ENCODE data around the gene PPARD. TPM values are rescaled to one million over a fixed set of nuclear protein-coding genes. Genes with fewer than 3 reads are reported as not detected.

The PPARD gene
- total RNA-seq, 1 donor from 2014 or later: 19.0 TPM

DNA sequence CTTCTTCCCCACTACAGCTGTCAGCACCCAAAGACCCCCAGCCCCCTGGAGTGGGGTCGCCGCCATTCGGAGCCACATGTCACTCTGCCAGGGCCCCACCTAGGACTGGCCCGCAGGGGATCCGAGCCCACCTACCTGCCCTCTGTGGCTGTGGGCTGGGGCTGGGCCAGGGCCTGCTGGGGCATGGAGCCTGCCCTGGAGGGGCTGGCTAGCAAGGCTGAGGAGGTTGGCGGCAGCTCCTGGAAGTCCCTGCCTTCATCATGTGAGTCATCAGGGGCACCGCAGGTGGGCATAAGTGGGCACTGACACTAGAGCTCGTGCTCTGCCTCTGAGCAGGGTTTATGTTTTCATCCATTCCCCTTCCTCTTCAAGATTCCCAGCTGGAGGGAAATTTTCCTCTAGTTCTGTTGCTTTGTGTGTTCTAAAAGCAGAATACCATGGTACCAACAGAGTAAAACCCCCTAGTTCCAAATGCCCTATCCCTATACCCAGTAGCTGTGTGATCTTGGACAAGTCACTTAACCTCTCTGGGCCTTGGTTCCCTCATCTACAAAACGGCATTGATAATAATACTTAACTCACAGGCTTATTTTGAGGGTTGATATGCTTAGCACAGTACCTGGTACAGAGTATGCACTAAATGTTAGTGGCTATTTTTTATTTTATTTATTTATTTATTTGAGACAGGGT is 101.1 kb downstream of the PPARD start:
- Mint-ChIP-seq H3K27me3 (no peaks in the 10 kb centered on the region), H3K36me3 (ENCODE audit: low read depth) (no peaks in the 10 kb centered on the region), H3K9me3 (no peaks in the 10 kb centered on the region), H3K4me3 (no peak overlapping the region), H3K4me1 (peaks cover 7% of the 10 kb centered on the region), H3K27ac (no peak overlapping the region)
- DNase-seq: no peak
- intact Hi-C loops (cut with micrococcal nuclease): no loop called here

DNA sequence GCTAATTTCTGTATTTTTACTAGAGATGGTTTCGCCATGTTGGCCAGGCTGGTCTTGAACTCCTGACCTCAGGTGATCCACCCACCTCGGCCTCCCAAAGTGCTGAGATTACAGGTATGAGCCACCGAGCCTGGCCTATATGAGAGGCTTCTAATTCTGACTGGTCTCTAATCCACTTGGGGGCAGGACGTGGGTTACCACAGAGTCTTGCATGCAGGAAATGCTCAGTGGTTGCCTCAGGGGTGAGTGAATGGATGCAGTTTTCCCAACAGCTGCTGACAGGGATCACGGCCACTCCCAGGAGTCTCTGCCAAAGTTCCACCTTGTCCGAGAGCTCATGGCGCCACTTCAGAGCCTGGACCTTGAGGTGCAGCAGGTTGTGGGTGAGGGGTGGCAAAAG is 103.3 kb downstream of the PPARD start:
- peak; percentile 82 for DNase-seq
- H3K4me3 Mint-ChIP-seq: no peak overlapping the region
- intact Hi-C loops (cut with micrococcal nuclease): no loop called here
- H3K36me3 Mint-ChIP-seq (ENCODE audit: low read depth): no peaks in the 10 kb centered on the region
- H3K9me3 Mint-ChIP-seq: no peaks in the 10 kb centered on the region
- H3K4me1 Mint-ChIP-seq: peaks cover 10% of the 10 kb centered on the region
- peaks cover 2% of the 10 kb centered on the region for H3K27me3 Mint-ChIP-seq
- H3K27ac Mint-ChIP-seq: peak overlapping the region; percentile 9

DNA sequence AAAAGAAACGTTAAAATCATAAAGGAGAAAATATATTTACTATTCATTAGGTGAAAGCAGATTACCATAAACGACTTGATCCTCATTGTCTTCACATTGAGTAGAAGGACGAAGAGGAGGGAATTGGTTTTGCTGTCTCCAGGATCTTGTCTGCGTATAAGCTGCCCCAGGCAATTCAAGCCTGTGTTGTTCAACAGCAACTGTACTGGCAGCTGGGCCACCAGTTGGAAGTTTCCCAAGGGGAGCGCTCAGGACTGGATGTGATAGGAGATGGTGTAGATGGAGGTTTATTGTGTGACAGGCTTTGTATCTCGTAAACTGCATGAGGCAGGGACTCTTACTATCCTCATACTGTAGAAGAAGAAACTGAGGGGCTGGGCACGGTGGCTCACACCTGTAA is 105.8 kb downstream of the PPARD start:
- peaks cover 9% of the 10 kb centered on the region for H3K27me3 Mint-ChIP-seq

DNA sequence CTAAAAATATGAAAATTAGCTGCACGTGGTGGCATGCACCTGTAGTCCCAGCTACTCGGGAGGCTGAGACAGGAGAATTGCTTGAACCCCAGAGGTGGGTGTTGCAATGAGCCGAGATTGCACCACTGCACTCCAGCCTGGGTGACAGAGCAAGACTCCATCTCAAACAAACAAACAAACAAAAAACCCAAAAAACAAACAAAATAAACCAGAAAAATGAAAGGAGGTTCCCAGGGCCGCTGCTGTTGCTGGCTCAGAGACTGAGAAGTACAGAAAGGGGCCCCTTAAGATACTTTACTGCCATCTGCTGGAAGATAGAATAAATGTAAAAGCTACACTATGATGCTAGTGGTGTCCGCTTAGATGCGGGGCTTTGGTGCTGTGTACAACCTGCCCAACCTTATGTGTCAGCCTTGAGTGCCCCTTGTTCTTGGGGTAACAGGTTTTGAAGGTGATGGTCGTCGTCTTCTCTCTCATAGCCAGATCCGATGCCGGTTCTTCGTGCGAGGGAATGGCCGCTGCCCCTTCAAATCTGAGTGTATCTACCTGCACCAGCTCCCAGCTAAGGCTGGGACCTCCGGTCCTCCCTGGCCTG is 107.0 kb downstream of the PPARD start:
- H3K4me3 Mint-ChIP-seq: no peak overlapping the region
- H3K4me1 Mint-ChIP-seq: peaks cover 34% of the 10 kb centered on the region
- H3K36me3 Mint-ChIP-seq (ENCODE audit: low read depth): no peaks in the 10 kb centered on the region
- peaks cover 9% of the 10 kb centered on the region for H3K27me3 Mint-ChIP-seq
- intact Hi-C loops (cut with micrococcal nuclease): loop anchor here (1.0 kb wide), 2 partner anchors 107 to 152 kb away; partner anchors contain the start of genes DEF6 and PPARD
- DNase-seq: peak; percentile 83
- H3K27ac Mint-ChIP-seq: no peak overlapping the region
- no peaks in the 10 kb centered on the region for H3K9me3 Mint-ChIP-seq

More for the DNA sequence above, 105.8 kb downstream of the PPARD start:
- intact Hi-C loops (cut with micrococcal nuclease): no loop called here
- no peaks in the 10 kb centered on the region for H3K36me3 Mint-ChIP-seq (ENCODE audit: low read depth)
- no peak for DNase-seq
- no peak overlapping the region for H3K27ac Mint-ChIP-seq
- H3K9me3 Mint-ChIP-seq: no peaks in the 10 kb centered on the region
- peaks cover 25% of the 10 kb centered on the region for H3K4me1 Mint-ChIP-seq
- no peak overlapping the region for H3K4me3 Mint-ChIP-seq

DNA sequence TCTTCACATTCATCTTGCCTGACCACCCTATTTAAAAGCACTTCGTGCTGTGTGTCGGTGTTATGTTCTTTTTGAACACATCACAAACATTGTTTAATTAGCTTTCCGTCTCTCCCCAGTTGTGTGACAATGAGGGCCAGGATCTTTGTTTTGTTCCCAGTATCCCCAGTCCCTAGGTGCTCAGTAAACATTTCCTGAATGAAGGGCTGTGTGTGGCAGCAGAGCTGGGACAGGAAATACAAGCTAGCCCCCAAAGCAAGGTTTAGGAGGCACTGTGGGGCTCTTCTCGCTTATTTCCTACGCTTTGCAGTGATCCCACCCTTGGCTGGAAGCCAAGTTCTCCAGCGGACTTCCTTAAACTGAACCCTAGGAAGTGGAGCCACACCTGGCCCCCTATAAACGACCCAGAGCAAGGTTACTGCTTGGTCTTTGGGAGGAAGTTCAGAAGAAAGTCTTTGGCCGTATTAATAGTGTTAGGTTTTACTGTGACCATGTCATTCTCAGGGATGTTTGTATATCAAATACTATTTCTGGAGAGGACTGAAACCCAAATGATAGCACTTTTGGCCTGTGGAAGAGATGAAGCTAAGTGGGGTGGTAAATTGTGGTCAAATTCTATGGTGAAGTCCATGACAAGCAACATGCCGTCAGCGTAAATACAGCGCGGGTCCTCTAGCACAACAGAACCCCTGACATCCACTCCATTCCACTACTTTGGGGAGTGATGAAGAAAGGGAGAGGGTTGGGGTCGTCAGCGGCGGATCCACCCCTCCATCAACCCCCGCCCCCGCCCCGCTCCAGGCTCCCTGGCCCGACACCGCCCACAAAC is 109.2 kb downstream of the PPARD start:
- Mint-ChIP-seq H3K36me3 (ENCODE audit: low read depth) (peaks cover 9% of the 10 kb centered on the region), H3K4me3 (peak overlapping the region; percentile 86), H3K4me1 (peaks cover 35% of the 10 kb centered on the region), H3K27ac (peak overlapping the region; percentile 32), H3K9me3 (no peaks in the 10 kb centered on the region), H3K27me3 (peaks cover 9% of the 10 kb centered on the region)
- no peak for DNase-seq
- intact Hi-C loops (cut with micrococcal nuclease): loop anchor here (1.0 to 5.0 kb wide), 2 partner anchors 17 to 46 kb away; partner anchors contain the start of genes RPL10A and TEAD3

DNA sequence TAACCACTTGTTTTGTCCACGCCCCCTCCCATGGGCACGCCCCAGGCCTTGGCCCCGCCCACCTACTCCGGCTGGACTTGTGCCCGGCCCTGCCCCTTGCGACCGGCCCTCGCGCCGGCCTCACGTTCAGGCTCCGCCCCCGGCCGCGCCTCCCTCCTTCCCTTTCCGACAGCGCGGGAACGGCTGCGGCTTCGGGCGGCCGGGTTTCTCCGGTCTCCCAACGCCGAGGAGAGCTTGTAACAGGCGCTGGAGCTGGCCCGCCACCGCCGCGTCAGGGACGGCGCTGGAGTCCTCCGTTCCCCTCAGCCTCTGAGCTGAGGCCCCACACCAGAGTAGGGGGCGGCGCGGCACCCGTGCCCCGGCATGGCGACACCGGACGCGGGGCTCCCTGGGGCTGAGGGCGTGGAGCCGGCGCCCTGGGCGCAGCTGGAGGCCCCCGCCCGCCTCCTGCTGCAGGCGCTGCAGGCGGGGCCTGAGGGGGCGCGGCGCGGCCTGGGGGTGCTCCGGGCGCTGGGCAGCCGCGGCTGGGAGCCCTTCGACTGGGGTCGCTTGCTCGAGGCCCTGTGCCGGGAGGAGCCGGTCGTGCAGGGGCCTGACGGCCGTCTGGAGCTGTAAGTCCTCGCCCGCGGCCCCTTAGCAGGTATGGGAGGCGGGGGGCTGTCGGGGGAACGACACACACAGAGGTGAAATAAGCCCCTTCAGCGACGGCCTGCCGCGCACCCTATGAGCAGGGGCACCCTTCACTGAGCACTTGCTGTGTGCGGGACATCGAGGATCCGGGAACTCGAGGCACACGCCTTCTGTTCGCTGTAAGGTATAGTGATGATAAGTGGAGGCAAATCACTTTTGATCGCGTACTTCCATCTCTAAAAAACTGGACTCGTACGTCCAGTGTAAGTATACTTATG is 110.1 kb downstream of the PPARD start, which contains the start of gene FANCE:
TSS of gene FANCE (plus strand) at position 156 of the 908 bp plus-strand sequence. CDS start at position 364, 208 bp downstream.
- peak; percentile 99 for DNase-seq
- intact Hi-C loops (cut with micrococcal nuclease): loop anchor here (1.0 to 5.0 kb wide), 2 partner anchors 16 to 45 kb away; partner anchors contain the start of genes RPL10A and TEAD3
- H3K9me3 Mint-ChIP-seq: no peaks in the 10 kb centered on the region
- H3K36me3 Mint-ChIP-seq (ENCODE audit: low read depth): peaks cover 11% of the 10 kb centered on the region
- H3K4me1 Mint-ChIP-seq: peaks cover 35% of the 10 kb centered on the region
- peak within 1 kb of the TSS; percentile 86 for H3K4me3 Mint-ChIP-seq
- peak within 1 kb of the TSS; percentile 66 for H3K27ac Mint-ChIP-seq
- peaks cover 9% of the 10 kb centered on the region for H3K27me3 Mint-ChIP-seq

DNA sequence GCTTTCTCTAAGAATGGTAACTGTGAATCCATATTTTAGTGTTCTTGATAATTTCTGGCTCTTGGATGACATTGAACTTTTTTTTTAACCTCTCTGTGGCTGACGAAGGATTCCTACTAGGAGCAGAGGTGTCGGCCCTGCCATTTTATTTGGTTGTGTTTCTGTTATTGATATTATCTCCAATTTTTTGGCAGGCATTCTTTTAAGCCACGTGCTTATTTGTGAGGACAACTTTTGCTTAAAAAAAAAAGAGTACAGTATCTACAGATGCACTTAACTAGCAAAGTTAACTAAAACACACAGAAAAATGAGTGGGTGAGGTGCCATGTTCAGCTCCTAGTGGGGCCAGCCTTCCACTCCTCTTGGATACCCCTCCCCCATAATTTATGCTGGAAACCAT is 110.9 kb downstream of the PPARD start:
- Mint-ChIP-seq H3K4me1 (peaks cover 35% of the 10 kb centered on the region), H3K9me3 (no peaks in the 10 kb centered on the region), H3K36me3 (ENCODE audit: low read depth) (peaks cover 11% of the 10 kb centered on the region), H3K27me3 (peaks cover 9% of the 10 kb centered on the region), H3K27ac (no peak overlapping the region), H3K4me3 (peak overlapping the region; percentile 79)
- intact Hi-C loops (cut with micrococcal nuclease): loop anchor here (5.0 kb wide), 1 partner anchor 44 kb away; the partner anchor contains the start of gene TEAD3
- DNase-seq: no peak

DNA sequence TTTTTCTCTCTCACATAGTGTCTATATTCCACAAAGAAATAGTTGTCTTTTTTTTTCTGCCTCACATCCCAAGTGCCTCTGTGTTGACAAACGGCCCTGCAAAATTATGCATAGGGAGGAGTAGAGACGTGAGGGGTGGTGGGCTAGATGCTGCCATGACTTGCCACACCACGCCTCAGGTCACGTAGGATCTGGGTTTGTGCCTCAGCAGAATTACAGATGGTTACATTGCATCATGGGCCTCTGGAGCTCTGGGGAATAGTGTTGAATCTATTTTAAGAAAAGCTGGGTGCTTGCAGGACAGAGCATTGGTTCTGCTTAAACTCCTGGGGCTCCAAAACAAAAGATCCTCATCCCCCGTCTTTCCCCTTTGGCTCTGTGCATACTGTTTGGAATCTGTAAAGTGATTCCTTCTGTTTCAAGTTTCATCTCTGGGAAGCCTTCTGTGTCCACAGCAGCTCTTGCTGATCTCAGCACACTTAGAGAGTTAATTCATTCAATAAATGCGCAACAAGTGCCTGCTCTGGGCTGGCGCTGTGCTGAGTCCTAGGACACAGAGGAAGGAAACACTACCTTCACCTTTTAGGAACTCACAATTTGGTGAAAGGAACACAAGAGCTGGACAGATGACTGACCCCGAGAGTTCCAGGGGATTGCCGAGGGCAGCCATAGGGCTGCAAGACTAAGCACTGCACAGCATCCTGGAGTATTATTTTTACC is 112.2 kb downstream of the PPARD start:
- no peak for DNase-seq
- H3K4me1 Mint-ChIP-seq: peaks cover 37% of the 10 kb centered on the region
- H3K27me3 Mint-ChIP-seq: peaks cover 9% of the 10 kb centered on the region
- peaks cover 16% of the 10 kb centered on the region for H3K36me3 Mint-ChIP-seq (ENCODE audit: low read depth)
- peak overlapping the region; percentile 79 for H3K4me3 Mint-ChIP-seq
- no peak overlapping the region for H3K27ac Mint-ChIP-seq
- intact Hi-C loops (cut with micrococcal nuclease): loop anchor here (5.0 kb wide), 1 partner anchor 43 kb away; the partner anchor contains the start of gene TEAD3
- H3K9me3 Mint-ChIP-seq: no peaks in the 10 kb centered on the region

DNA sequence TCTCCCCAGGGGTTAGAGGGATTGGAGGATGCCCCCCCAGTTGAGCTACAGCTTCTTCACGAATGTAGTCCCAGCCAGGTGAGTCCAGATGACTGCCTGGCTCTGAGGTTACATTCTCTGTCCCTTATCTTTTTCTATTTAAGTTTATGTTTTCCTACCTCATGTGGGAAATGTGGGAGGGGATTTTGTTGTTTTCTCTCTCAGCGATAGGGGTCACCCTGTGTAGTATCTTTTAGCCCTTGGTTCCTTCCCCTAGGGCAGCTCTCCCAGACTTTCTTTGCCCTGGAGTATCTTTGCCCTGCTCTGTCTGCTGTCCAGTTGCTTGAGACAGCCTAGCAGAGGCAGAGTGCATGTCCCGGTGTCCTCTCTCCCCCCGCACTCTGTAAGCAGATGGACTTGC is 115.5 kb downstream of the PPARD start:
- no peaks in the 10 kb centered on the region for H3K9me3 Mint-ChIP-seq

DNA sequence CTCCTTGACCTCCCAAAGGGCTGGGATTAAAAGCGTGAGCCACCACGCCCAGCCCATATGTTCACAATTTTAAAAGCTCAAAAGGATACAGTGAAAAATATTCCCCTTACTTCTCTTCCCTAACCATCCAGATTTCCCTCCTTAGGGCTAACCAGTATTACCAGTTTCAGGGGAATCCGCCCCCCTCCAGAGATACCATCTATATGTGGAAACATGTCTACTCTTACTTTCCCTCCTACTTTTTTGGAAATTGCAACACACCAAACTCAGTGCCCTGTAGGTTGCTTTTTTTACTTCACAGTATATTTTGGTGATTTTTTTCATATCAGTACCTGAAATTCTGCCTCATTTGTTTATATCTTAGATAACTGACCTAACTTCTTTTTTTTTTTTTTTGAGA is 118.9 kb downstream of the PPARD start:
- Mint-ChIP-seq H3K4me1 (peaks cover 6% of the 10 kb centered on the region), H3K9me3 (no peaks in the 10 kb centered on the region), H3K4me3 (no peak overlapping the region), H3K27ac (no peak overlapping the region), H3K27me3 (no peaks in the 10 kb centered on the region), H3K36me3 (ENCODE audit: low read depth) (peaks cover 32% of the 10 kb centered on the region)
- intact Hi-C loops (cut with micrococcal nuclease): no loop called here
- no peak for DNase-seq

More for the DNA sequence above, 115.5 kb downstream of the PPARD start:
- DNase-seq: no peak
- intact Hi-C loops (cut with micrococcal nuclease): no loop called here
- Mint-ChIP-seq H3K36me3 (ENCODE audit: low read depth) (peaks cover 25% of the 10 kb centered on the region), H3K4me1 (peaks cover 24% of the 10 kb centered on the region), H3K4me3 (no peak overlapping the region), H3K27me3 (no peaks in the 10 kb centered on the region), H3K27ac (no peak overlapping the region)

DNA sequence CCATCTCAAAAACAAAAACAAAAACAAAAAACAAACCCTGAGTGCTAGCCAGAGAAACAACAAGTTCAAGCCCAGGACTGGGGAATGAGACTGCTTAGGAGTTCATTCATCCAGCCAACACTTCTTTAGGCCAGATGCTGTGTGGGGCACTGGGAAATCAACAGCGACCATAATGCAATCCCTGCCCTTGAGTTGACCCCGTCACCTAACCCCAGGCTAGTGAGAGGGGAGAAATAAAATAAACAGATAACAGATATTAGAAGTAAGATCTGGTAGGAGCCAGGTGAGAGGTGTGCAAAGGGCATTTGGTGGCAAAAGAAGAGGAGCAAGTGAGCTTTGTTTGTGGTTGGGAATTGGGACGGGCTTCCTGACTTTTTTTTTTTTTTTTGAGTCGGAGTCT is 120.9 kb downstream of the PPARD start:
- Mint-ChIP-seq H3K4me1 (peaks cover 17% of the 10 kb centered on the region), H3K9me3 (no peaks in the 10 kb centered on the region), H3K4me3 (no peak overlapping the region), H3K36me3 (ENCODE audit: low read depth) (peaks cover 43% of the 10 kb centered on the region), H3K27me3 (no peaks in the 10 kb centered on the region), H3K27ac (no peak overlapping the region)
- intact Hi-C loops (cut with micrococcal nuclease): no loop called here
- no peak for DNase-seq

DNA sequence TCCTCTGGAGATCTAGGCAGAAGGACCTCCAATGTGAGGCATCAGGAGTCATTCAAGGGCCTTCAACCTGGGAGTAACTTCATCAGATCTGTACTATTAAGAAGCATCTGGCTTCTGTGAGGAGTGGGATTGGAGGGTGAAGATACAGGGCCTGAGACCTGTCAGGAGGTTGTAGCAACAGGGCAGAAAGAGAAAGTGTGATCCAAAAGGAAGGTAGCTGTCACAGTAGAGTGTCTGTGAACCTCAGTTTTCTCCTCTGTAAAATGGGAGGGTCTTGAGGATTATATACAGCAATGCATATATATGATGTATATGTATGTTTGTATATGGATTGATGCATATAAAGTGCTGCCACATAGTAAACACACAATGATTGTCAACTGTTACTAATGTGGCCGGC is 123.3 kb downstream of the PPARD start:
- H3K36me3 Mint-ChIP-seq (ENCODE audit: low read depth): peaks cover 56% of the 10 kb centered on the region
- peaks cover 27% of the 10 kb centered on the region for H3K4me1 Mint-ChIP-seq
- H3K4me3 Mint-ChIP-seq: no peak overlapping the region
- intact Hi-C loops (cut with micrococcal nuclease): loop anchor here (5.0 kb wide), 1 partner anchor 48 kb away; no protein-coding TSS in a partner anchor
- H3K9me3 Mint-ChIP-seq: no peaks in the 10 kb centered on the region
- peak overlapping the region; percentile 67 for H3K27ac Mint-ChIP-seq
- no peaks in the 10 kb centered on the region for H3K27me3 Mint-ChIP-seq
- no peak for DNase-seq
